HUDEP-2 (cell line): Measurements from ENCODE around the gene SNORC.
"Not testable (repeated sequence)": the region's sequence is repeated elsewhere in the genome, so short reads cannot be mapped to it uniquely, and the experiment has no call there.

ENCODE experiments used
- DNase-seq, 76 experiments: peaks; one replicate each; lab custom pipeline; 2025; ENCODE audit not compliant: unreplicated experiment in 76 of 76; lab: John Stamatoyannopoulos, UW

The SNORC gene

GRCh38 chr2:232870018-232870765, at the start of gene SNORC:
SNORC (plus strand) TSS chr2:232870264; CDS start chr2:232870342, 78 bp downstream.
- no peak for DNase-seq

GRCh38 chr2:232829988-232830387, 40.1 kb upstream of the SNORC start:
- DNase-seq, result no peak

GRCh38 chr2:232831496-232831895, 38.6 kb upstream of the SNORC start:
- no peak for DNase-seq

GRCh38 chr2:232833830-232834229, 36.2 kb upstream of the SNORC start:
- peak in 1 of 76 experiments; percentile 3 for DNase-seq

- DNase-seq, result no peak
Observed at GRCh38 chr2:232835687-232836208, 34.3 kb upstream of the SNORC start.

- no peak for DNase-seq
Observed at GRCh38 chr2:232836934-232837333, 33.1 kb upstream of the SNORC start.

GRCh38 chr2:232838406-232838874, 31.6 kb upstream of the SNORC start:
- peak in 48 of 76 experiments; percentile 7 to 83 (median 36) for DNase-seq

GRCh38 chr2:232839411-232840079, 30.5 kb upstream of the SNORC start:
- DNase-seq, result peak in 15 of 76 experiments; percentile 4 to 48 (median 14)

GRCh38 chr2:232842689-232843088, 27.4 kb upstream of the SNORC start:
- no peak for DNase-seq

GRCh38 chr2:232843834-232844233, 26.2 kb upstream of the SNORC start:
- DNase-seq, result no peak

- DNase-seq, result no peak
Observed at GRCh38 chr2:232846055-232846454, 24.0 kb upstream of the SNORC start.

- no peak for DNase-seq
Observed at GRCh38 chr2:232850039-232850438, 20.0 kb upstream of the SNORC start.

- not testable (repeated sequence) for DNase-seq
Observed at GRCh38 chr2:232852081-232852480, 18.0 kb upstream of the SNORC start.

GRCh38 chr2:232852676-232853075, 17.4 kb upstream of the SNORC start:
- DNase-seq, result no peak

GRCh38 chr2:232854082-232854481, 16.0 kb upstream of the SNORC start:
- peak in 72 of 76 experiments; percentile 8 to 86 (median 62) for DNase-seq

- DNase-seq, result no peak
Observed at GRCh38 chr2:232857158-232857563, 12.9 kb upstream of the SNORC start.

- DNase-seq, result no peak
Observed at GRCh38 chr2:232859385-232859916, 10.6 kb upstream of the SNORC start.

- DNase-seq, result no peak
Observed at GRCh38 chr2:232860593-232861241, 9.3 kb upstream of the SNORC start.

- DNase-seq, result no peak
Observed at GRCh38 chr2:232861353-232861752, 8.7 kb upstream of the SNORC start.

- no peak for DNase-seq
Observed at GRCh38 chr2:232863996-232864395, 6.1 kb upstream of the SNORC start.

GRCh38 chr2:232865165-232865564, 4.9 kb upstream of the SNORC start:
- no peak for DNase-seq
